K562 (cell line): ENCODE measurements around the gene ADAP1. TPM values are rescaled to one million over a fixed set of nuclear protein-coding genes. Genes with fewer than 3 reads are reported as not detected.

Experiments
- ATF1 ChIP-seq, 2 experiments: fragments of 450-650 bp in 1 of 2; IDR thresholded peaks; 2 replicates each; pipeline ENCODE4 v1.6.1; 2016; ENCODE audit warnings: missing compliant biosample characterization in 1 of 2, missing genetic modification characterization in 1 of 2
- BCL6 ChIP-seq: fragments of 250-450 bp; sonication (Bioruptor Pico); IDR thresholded peaks from 2 replicates; pipeline ENCODE4 v1.4.0; 2020
- CEBPG ChIP-seq, 3 experiments: fragments of 200-800 bp in 1 of 3; sonication (Bioruptor generic) in 1 of 3; sonication (generic) in 1 of 3; formaldehyde crosslinking in 1 of 3; IDR thresholded peaks in 2 of 3; conservative IDR thresholded peaks in 1 of 3; 2 replicates each; pipeline versions ENCODE4 v1.6.1 to v1.8.0; 2016 to 2022; ENCODE audit warnings: missing compliant biosample characterization in 2 of 3, missing genetic modification characterization in 2 of 3, mild to moderate bottlenecking in 1 of 3, missing genetic modification reagents in 1 of 3
- CHCHD3 ChIP-seq: fragments of 250-450 bp; sonication (Bioruptor Pico); IDR thresholded peaks from 2 replicates; pipeline ENCODE4 v2.1.2; 2022; ENCODE audit warnings: mild to moderate bottlenecking
- CREB1 ChIP-seq, 2 experiments: sonication (generic) in 1 of 2; formaldehyde crosslinking in 1 of 2; IDR thresholded peaks; 2 replicates each; pipeline versions ENCODE4 v1.6.1 to v1.8.0; 2012 to 2022; ENCODE audit warnings: inconsistent platforms in 1 of 2, mild to moderate bottlenecking in 1 of 2, missing genetic modification reagents in 1 of 2, moderate library complexity in 1 of 2
- CXXC5 ChIP-seq: fragments of 250-450 bp; sonication (Bioruptor Pico); IDR thresholded peaks from 2 replicates; pipeline ENCODE4 v1.8.0; 2022; ENCODE audit warnings: inconsistent platforms, mild to moderate bottlenecking, moderate library complexity
- HNRNPLL ChIP-seq: fragments of 200-400 bp; formaldehyde crosslinking; IDR thresholded peaks from 2 replicates; pipeline ENCODE4 v1.6.1; 2017; ENCODE audit warnings: low read length, low read depth, mild to moderate bottlenecking; ENCODE audit not compliant: poor library complexity, severe bottlenecking
- LCOR ChIP-seq: sonication (generic); formaldehyde crosslinking; IDR thresholded peaks from 2 replicates; pipeline ENCODE4 v1.8.0; 2022; ENCODE audit warnings: mild to moderate bottlenecking, missing genetic modification reagents
- MEF2A ChIP-seq: IDR thresholded peaks from 2 replicates; pipeline ENCODE4 v1.6.1; 2011; ENCODE audit warnings: low read depth, mild to moderate bottlenecking, low read length, moderate library complexity; ENCODE audit not compliant: control insufficient read depth
- OTX1 ChIP-seq: fragments of 450-650 bp; formaldehyde crosslinking; IDR thresholded peaks from 2 replicates; pipeline ENCODE4 v1.4.0; 2022; ENCODE audit warnings: mild to moderate bottlenecking
- PHF8 ChIP-seq: fragments of 200-600 bp; sonication (generic); IDR thresholded peaks from 2 replicates; pipeline ENCODE4 v1.6.1; 2012; ENCODE audit warnings: mixed run types, mild to moderate bottlenecking, inconsistent platforms, low read length, moderate library complexity, borderline replicate concordance
- SMAD1 ChIP-seq: fragments of 150-350 bp; IDR thresholded peaks from 2 replicates; pipeline ENCODE4 v1.6.1; 2014; ENCODE audit warnings: low read length, low read depth; ENCODE audit not compliant: partially characterized antibody
- STAT5B ChIP-seq: fragments of 250-450 bp; sonication (Bioruptor Pico); IDR thresholded peaks from 2 replicates; pipeline ENCODE4 v1.8.0; 2021; ENCODE audit warnings: mild to moderate bottlenecking, inconsistent platforms
- ZNF217 ChIP-seq: sonication (generic); formaldehyde crosslinking; IDR thresholded peaks from 2 replicates; pipeline ENCODE4 v1.8.0; 2022; ENCODE audit warnings: mild to moderate bottlenecking, missing genetic modification reagents
- ZNF444 ChIP-seq: fragments of 250-450 bp; sonication (Bioruptor Pico); IDR thresholded peaks from 2 replicates; pipeline ENCODE4 v1.4.0; 2020; ENCODE audit warnings: mild to moderate bottlenecking, moderate library complexity
- ZNF584 ChIP-seq: fragments of 200-800 bp; sonication (Bioruptor generic); IDR thresholded peaks from 2 replicates; pipeline ENCODE4 v1.6.1; 2016; ENCODE audit warnings: low read depth, mild to moderate bottlenecking, missing genetic modification characterization, missing compliant biosample characterization
- ZNF764 ChIP-seq: fragments of 250-450 bp; sonication (Bioruptor Pico); IDR thresholded peaks from 2 replicates; pipeline ENCODE4 v1.4.0; 2020; ENCODE audit warnings: low read depth, mild to moderate bottlenecking, moderate library complexity
- ZSCAN29 ChIP-seq: fragments of 450-650 bp; IDR thresholded peaks from 2 replicates; pipeline ENCODE4 v1.6.1; 2017
- polyA plus RNA-seq, 8 experiments: library from polyadenylated mRNA; depleted of rRNA in 4 of 8; stranded (reverse) in 5 of 8; unstranded in 3 of 8; fragments of >200 nt; fragmentation: Nextera tagmentation in 2 of 8; fragmentation: Illumina TruSeq in 1 of 8; extraction: Ambion mirVana in 2 of 8; extraction: Trizol in 1 of 8; gene quantifications; 2 replicates each; pipeline versions ENCODE4 v1.2.1 to v1.2.3, GENCODE V29; 2011 to 2014; ENCODE audit warnings: inconsistent platforms in 1 of 8, missing spikeins in 1 of 8
- total RNA-seq, 7 experiments: library from RNA; depleted of rRNA in 6 of 7; stranded (reverse); fragments of >200 nt in 6 of 7; fragmentation: Illumina TruSeq in 2 of 7; extraction: Trizol in 2 of 7; gene quantifications; 2 replicates each; pipeline versions ENCODE4 v1.2.1 to v1.2.3, GENCODE V29; 2011 to 2021; ENCODE audit warnings: low replicate concordance in 1 of 7
- TF ChIP-seq, protein P1 (sequence below): sonication (generic); formaldehyde crosslinking; IDR thresholded peaks from 2 replicates; pipeline ENCODE4 v1.8.0; 2023; ENCODE audit warnings: mild to moderate bottlenecking, missing genetic modification reagents
- TF ChIP-seq, protein P2 (sequence below): fragments of 250-450 bp; sonication (Bioruptor Pico); IDR thresholded peaks from 2 replicates; pipeline ENCODE4 v1.4.0; 2020; ENCODE audit warnings: mild to moderate bottlenecking
- TF ChIP-seq, protein P3 (sequence below): fragments of 450-650 bp; formaldehyde crosslinking; IDR thresholded peaks from 2 replicates; pipeline ENCODE4 v1.4.0; 2022; ENCODE audit warnings: missing genetic modification characterization

The ADAP1 gene
- total and polyA plus RNA-seq, 9 of the 15 experiments (the other 6 are each of a cell fraction or from before 2014, with no cell fraction given), result 0.27 to 1.4 (median 0.52) TPM; not detected in 3

DNA sequence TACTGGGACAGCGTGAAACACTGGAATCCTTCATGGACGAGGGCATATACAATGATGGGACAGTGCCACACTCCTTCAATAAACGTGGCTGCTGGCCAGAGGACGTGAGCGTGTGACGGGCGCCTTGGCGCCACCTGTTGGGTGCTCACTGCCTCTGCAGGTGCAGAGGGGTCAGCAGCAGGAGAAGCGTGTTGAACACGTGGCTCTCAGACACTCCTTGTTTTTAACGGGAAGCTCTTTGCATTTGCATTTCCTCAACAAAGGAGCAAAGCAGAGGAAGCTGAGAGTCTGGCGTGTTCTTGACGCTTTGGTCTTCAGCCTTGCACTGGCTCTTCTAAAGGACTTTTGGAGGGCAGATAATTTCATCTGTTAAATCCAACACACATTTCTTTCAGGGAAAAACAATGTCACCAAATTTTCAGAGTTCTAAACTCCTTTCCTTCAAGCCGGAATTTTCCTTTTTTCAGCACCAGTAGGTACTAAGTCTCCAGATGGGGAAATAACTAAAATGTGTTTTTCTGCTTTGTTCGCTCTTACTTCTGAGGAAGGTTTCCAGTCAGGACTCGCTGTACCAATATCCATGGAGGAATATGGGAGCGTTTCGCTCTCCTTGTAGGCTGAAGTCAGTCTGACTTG lies 81.0 kb downstream of the ADAP1 start (continued):
- TF ChIP-seq CEBPG (CRISPR knock-in tag; IDR thresholded peaks at IDR 0.05), result peak; percentile 49; the same call in 1 of the 2 replicates
- TF ChIP-seq CEBPG (tag; conservative IDR thresholded peaks at IDR 0.05 in 1 of 2, IDR thresholded peaks at IDR 0.05 in 1 of 2), result no peak
- no peak for TF ChIP-seq STAT5B (CRISPR knock-in tag)
- TF ChIP-seq ZNF584 (CRISPR knock-in tag), result no peak
- TF ChIP-seq ZNF444 (CRISPR knock-in tag), result no peak
- TF ChIP-seq BCL6 (CRISPR knock-in tag), result no peak
- no peak for TF ChIP-seq ZSCAN29
- peak; percentile 98 for TF ChIP-seq LCOR (CRISPR knock-in tag)
- no peak for TF ChIP-seq MEF2A
- no peak for TF ChIP-seq SMAD1
- TF ChIP-seq, protein P1, sequence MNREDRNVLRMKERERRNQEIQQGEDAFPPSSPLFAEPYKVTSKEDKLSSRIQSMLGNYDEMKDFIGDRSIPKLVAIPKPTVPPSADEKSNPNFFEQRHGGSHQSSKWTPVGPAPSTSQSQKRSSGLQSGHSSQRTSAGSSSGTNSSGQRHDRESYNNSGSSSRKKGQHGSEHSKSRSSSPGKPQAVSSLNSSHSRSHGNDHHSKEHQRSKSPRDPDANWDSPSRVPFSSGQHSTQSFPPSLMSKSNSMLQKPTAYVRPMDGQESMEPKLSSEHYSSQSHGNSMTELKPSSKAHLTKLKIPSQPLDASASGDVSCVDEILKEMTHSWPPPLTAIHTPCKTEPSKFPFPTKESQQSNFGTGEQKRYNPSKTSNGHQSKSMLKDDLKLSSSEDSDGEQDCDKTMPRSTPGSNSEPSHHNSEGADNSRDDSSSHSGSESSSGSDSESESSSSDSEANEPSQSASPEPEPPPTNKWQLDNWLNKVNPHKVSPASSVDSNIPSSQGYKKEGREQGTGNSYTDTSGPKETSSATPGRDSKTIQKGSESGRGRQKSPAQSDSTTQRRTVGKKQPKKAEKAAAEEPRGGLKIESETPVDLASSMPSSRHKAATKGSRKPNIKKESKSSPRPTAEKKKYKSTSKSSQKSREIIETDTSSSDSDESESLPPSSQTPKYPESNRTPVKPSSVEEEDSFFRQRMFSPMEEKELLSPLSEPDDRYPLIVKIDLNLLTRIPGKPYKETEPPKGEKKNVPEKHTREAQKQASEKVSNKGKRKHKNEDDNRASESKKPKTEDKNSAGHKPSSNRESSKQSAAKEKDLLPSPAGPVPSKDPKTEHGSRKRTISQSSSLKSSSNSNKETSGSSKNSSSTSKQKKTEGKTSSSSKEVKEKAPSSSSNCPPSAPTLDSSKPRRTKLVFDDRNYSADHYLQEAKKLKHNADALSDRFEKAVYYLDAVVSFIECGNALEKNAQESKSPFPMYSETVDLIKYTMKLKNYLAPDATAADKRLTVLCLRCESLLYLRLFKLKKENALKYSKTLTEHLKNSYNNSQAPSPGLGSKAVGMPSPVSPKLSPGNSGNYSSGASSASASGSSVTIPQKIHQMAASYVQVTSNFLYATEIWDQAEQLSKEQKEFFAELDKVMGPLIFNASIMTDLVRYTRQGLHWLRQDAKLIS (CRISPR knock-in tag), result peak; percentile 97
- TF ChIP-seq OTX1 (CRISPR knock-in tag), result no peak
- TF ChIP-seq, protein P2, sequence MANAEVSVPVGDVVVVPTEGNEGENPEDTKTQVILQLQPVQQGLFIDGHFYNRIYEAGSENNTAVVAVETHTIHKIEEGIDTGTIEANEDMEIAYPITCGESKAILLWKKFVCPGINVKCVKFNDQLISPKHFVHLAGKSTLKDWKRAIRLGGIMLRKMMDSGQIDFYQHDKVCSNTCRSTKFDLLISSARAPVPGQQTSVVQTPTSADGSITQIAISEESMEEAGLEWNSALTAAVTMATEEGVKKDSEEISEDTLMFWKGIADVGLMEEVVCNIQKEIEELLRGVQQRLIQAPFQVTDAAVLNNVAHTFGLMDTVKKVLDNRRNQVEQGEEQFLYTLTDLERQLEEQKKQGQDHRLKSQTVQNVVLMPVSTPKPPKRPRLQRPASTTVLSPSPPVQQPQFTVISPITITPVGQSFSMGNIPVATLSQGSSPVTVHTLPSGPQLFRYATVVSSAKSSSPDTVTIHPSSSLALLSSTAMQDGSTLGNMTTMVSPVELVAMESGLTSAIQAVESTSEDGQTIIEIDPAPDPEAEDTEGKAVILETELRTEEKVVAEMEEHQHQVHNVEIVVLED (CRISPR knock-in tag), result no peak
- no peak for TF ChIP-seq CHCHD3
- TF ChIP-seq, protein P3, sequence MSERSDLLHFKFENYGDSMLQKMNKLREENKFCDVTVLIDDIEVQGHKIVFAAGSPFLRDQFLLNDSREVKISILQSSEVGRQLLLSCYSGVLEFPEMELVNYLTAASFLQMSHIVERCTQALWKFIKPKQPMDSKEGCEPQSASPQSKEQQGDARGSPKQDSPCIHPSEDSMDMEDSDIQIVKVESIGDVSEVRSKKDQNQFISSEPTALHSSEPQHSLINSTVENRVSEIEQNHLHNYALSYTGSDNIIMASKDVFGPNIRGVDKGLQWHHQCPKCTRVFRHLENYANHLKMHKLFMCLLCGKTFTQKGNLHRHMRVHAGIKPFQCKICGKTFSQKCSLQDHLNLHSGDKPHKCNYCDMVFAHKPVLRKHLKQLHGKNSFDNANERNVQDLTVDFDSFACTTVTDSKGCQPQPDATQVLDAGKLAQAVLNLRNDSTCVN (CRISPR knock-in tag), result no peak
- TF ChIP-seq HNRNPLL, result no peak
- TF ChIP-seq ZNF217 (CRISPR knock-in tag), result peak; percentile 63; the same call in 1 of the 2 replicates
- TF ChIP-seq PHF8, result no peak
- no peak for TF ChIP-seq CREB1 (IDR thresholded peaks at IDR 0.05)
- TF ChIP-seq CREB1 (CRISPR knock-in tag; IDR thresholded peaks at IDR 0.05), result peak; percentile 89
- no peak for TF ChIP-seq ATF1 (CRISPR knock-in tag; IDR thresholded peaks at IDR 0.05)
- peak; percentile 79 for TF ChIP-seq ATF1 (tag; IDR thresholded peaks at IDR 0.05)
- peak; percentile 84 for TF ChIP-seq CXXC5
- TF ChIP-seq ZNF764 (CRISPR knock-in tag), result no peak
